GM23338 (cell line): ENCODE results near the gene CRISPLD2. TPM values are rescaled to one million over a fixed set of nuclear protein-coding genes. Genes with fewer than 3 reads are reported as not detected.

Experiments used
- ATAC-seq: fragments of 200-7000 bp; cut with Tn5 transposase; 3 replicates; pipeline ENCODE4 v1.9.1; 2020
- DNase-seq: peaks from one replicate; pipeline ENCODE4 v3.0.0-alpha.2; 2015; ENCODE audit warnings: low spot score
- H2AFZ ChIP-seq: fragments of 200-600 bp; sonication (generic); 2 replicates; pipeline ENCODE4 v1.8.0; 2016; ENCODE audit warnings: antibody characterized with exemption, mild to moderate bottlenecking, moderate library complexity
- H3F3A ChIP-seq: fragments of 200-600 bp; sonication (generic); replicated peaks from 2 replicates; pipeline ENCODE4 v1.8.0; 2017; ENCODE audit warnings: antibody characterized with exemption, mixed run types, low read depth
- H3K27ac ChIP-seq: fragments of 200-600 bp; sonication (generic); 2 replicates; pipeline ENCODE4 v1.6.1; 2016; ENCODE audit warnings: low read depth
- H3K27me3 ChIP-seq: fragments of 200-600 bp; sonication (generic); 2 replicates; pipeline ENCODE4 v1.8.0; 2016; ENCODE audit warnings: mild to moderate bottlenecking, mixed run types, moderate library complexity; ENCODE audit not compliant: insufficient read depth
- H3K36me3 ChIP-seq: fragments of 200-600 bp; sonication (generic); 2 replicates; pipeline ENCODE4 v1.8.0; 2016; ENCODE audit warnings: mild to moderate bottlenecking; ENCODE audit not compliant: insufficient read depth
- H3K4me1 ChIP-seq: fragments of 200-600 bp; sonication (generic); 2 replicates; pipeline ENCODE4 v1.8.0; 2016; ENCODE audit warnings: mild to moderate bottlenecking, moderate library complexity; ENCODE audit not compliant: insufficient read depth
- H3K4me2 ChIP-seq: fragments of 200-600 bp; sonication (generic); 2 replicates; pipeline ENCODE4 v1.7.1; 2017; ENCODE audit warnings: mixed run types
- H3K4me3 ChIP-seq: fragments of 200-600 bp; sonication (generic); 2 replicates; pipeline ENCODE4 v1.6.1; 2016; ENCODE audit warnings: mixed run types
- H3K79me2 ChIP-seq: fragments of 200-600 bp; sonication (generic); replicated peaks from 2 replicates; pipeline ENCODE4 v1.8.0; 2017; ENCODE audit warnings: mild to moderate bottlenecking; ENCODE audit not compliant: insufficient read depth
- H3K9me2 ChIP-seq: fragments of 200-600 bp; sonication (generic); 2 replicates; pipeline ENCODE4 v1.8.0; 2017; ENCODE audit not compliant: insufficient read depth
- H4K20me1 ChIP-seq: fragments of 200-600 bp; sonication (generic); replicated peaks from 2 replicates; pipeline ENCODE4 v1.8.0; 2017; ENCODE audit warnings: mild to moderate bottlenecking; ENCODE audit not compliant: insufficient read depth
- H3K27ac Mint-ChIP-seq: 2 replicates; pipeline ENCODE4 v1.8.0; 2020; ENCODE audit warnings: inconsistent platforms, mild to moderate bottlenecking, moderate library complexity, mixed read lengths
- H3K27me3 Mint-ChIP-seq: 3 replicates; pipeline ENCODE4 v1.8.0; 2022; ENCODE audit warnings: low read depth, mild to moderate bottlenecking, moderate library complexity, mixed read lengths, inconsistent platforms; ENCODE audit not compliant: insufficient read depth, poor library complexity
- H3K36me3 Mint-ChIP-seq: 3 replicates; pipeline ENCODE4 v1.8.0; 2021; ENCODE audit warnings: low read depth, mild to moderate bottlenecking, inconsistent platforms, moderate library complexity, mixed read lengths
- H3K4me1 Mint-ChIP-seq: 3 replicates; pipeline ENCODE4 v1.8.0; 2020; ENCODE audit warnings: mild to moderate bottlenecking, inconsistent platforms, mixed read lengths
- H3K4me3 Mint-ChIP-seq: 3 replicates; pipeline ENCODE4 v1.8.0; 2021; ENCODE audit warnings: moderate library complexity, mild to moderate bottlenecking, inconsistent platforms, mixed read lengths
- H3K9me3 Mint-ChIP-seq: 3 replicates; pipeline ENCODE4 v1.8.0; 2020; ENCODE audit warnings: moderate library complexity, mild to moderate bottlenecking, inconsistent platforms, mixed read lengths
- CREB1 ChIP-seq: fragments of 250-450 bp; sonication (Bioruptor Pico); IDR thresholded peaks from 2 replicates; pipeline ENCODE4 v1.5.0; 2020; ENCODE audit warnings: low read depth, mild to moderate bottlenecking, moderate library complexity
- CTCF ChIP-seq, 2 experiments: fragments of 200-600 bp in 1 of 2; sonication (generic) in 1 of 2; conservative IDR thresholded peaks; 2 replicates each; pipeline versions ENCODE4 v1.5.1 to v1.6.1; 2016 to 2017; ENCODE audit warnings: antibody characterized with exemption in 2 of 2, low read depth in 2 of 2, mild to moderate bottlenecking in 2 of 2, moderate library complexity in 1 of 2
- ETS1 ChIP-seq: IDR thresholded peaks from 2 replicates; pipeline ENCODE4 v1.6.1; 2016; ENCODE audit warnings: antibody characterized with exemption
- EZH2 ChIP-seq: fragments of 200-600 bp; sonication (generic); IDR thresholded peaks from one replicate; pipeline ENCODE4 v1.8.0; 2017; ENCODE audit warnings: antibody characterized with exemption, mild to moderate bottlenecking, low read depth; ENCODE audit not compliant: unreplicated experiment
- EZH2phosphoT487 ChIP-seq: fragments of 200-600 bp; sonication (generic); IDR thresholded peaks from one replicate; pipeline ENCODE4 v1.8.1; 2018; ENCODE audit warnings: antibody characterized with exemption; ENCODE audit not compliant: unreplicated experiment
- JUNB ChIP-seq: IDR thresholded peaks from one replicate; pipeline ENCODE4 v1.6.1; 2016; ENCODE audit warnings: antibody characterized with exemption; ENCODE audit not compliant: unreplicated experiment
- NANOG ChIP-seq: IDR thresholded peaks from 2 replicates; pipeline ENCODE4 v1.6.1; 2016; ENCODE audit warnings: antibody characterized with exemption, borderline replicate concordance
- POLR2AphosphoS5 ChIP-seq: IDR thresholded peaks from 2 replicates; pipeline ENCODE4 v1.6.1; 2016; ENCODE audit warnings: antibody characterized with exemption, low read depth
- REST ChIP-seq: IDR thresholded peaks from one replicate; pipeline ENCODE4 v1.6.1; 2018; ENCODE audit warnings: antibody characterized with exemption; ENCODE audit not compliant: unreplicated experiment
- STAT1 ChIP-seq: IDR thresholded peaks from one replicate; pipeline ENCODE4 v1.6.1; 2016; ENCODE audit warnings: antibody characterized with exemption; ENCODE audit not compliant: unreplicated experiment
- ZNF114 ChIP-seq: fragments of 250-450 bp; sonication (Bioruptor Pico); IDR thresholded peaks from 2 replicates; pipeline ENCODE4 v1.5.0; 2020; ENCODE audit warnings: mild to moderate bottlenecking, moderate library complexity
- ZNF331 ChIP-seq: fragments of 250-450 bp; sonication (Bioruptor Pico); IDR thresholded peaks from 2 replicates; pipeline ENCODE4 v1.5.0; 2020; ENCODE audit warnings: low read depth, mild to moderate bottlenecking, moderate library complexity
- ZNF462 ChIP-seq: fragments of 250-450 bp; sonication (Bioruptor Pico); IDR thresholded peaks from 2 replicates; pipeline ENCODE4 v1.5.0; 2020; ENCODE audit warnings: mild to moderate bottlenecking, moderate library complexity
- polyA plus RNA-seq: library from polyadenylated mRNA; unstranded; fragments of >200 nt; fragmentation: Nextera tagmentation; extraction: Ambion mirVana; gene quantifications from 2 replicates; pipeline ENCODE4 v1.2.1, GENCODE V29; 2016
- total RNA-seq: library from RNA; depleted of rRNA; stranded (reverse); fragments of >200 nt; shearing (Covaris generic); gene quantifications from 2 replicates; pipeline ENCODE4 v1.2.3, GENCODE V29; 2014

CRISPLD2 gene
- total and polyA plus RNA-seq, 2 experiments from 2014 or later = 2.6 to 8.3 TPM

GRCh38 chr16:84955427-84955826 is 135.6 kb downstream of the CRISPLD2 start:
- no peak overlapping the region for H3K4me2 ChIP-seq
- H3K27me3 ChIP-seq = no peaks in the 10 kb centered on the region
- no peaks in the 10 kb centered on the region for H3F3A ChIP-seq
- no peak overlapping the region for H3K4me3 ChIP-seq
- no peaks in the 10 kb centered on the region for H3K4me1 ChIP-seq
- ATAC-seq = no peak
- no peaks in the 10 kb centered on the region for H3K79me2 ChIP-seq
- Mint-ChIP-seq H3K36me3 (no peaks in the 10 kb centered on the region), H3K4me3 (no peak overlapping the region), H3K27ac (no peak overlapping the region), H3K27me3 (peaks cover 6% of the 10 kb centered on the region), H3K9me3 (no peaks in the 10 kb centered on the region), H3K4me1 (no peaks in the 10 kb centered on the region)
- H4K20me1 ChIP-seq = no peaks in the 10 kb centered on the region
- no peaks in the 10 kb centered on the region for H3K36me3 ChIP-seq
- H3K9me2 ChIP-seq = no peaks in the 10 kb centered on the region
- H2AFZ ChIP-seq = no peak overlapping the region
- no peak overlapping the region for H3K27ac ChIP-seq
- TF ChIP-seq JUNB = no peak
- TF ChIP-seq ZNF462 (CRISPR knock-in tag) = no peak
- no peak for TF ChIP-seq EZH2phosphoT487
- no peak for TF ChIP-seq ZNF114 (CRISPR knock-in tag)
- TF ChIP-seq STAT1 = no peak
- no peak for TF ChIP-seq ETS1
- TF ChIP-seq REST = no peak
- no peak for TF ChIP-seq NANOG
- no peak for TF ChIP-seq EZH2
- TF ChIP-seq POLR2AphosphoS5 = no peak
- TF ChIP-seq CTCF (conservative IDR thresholded peaks at IDR 0.05; ENCODE audit: low read depth in 2 of 2) = no peak
- no peak for TF ChIP-seq ZNF331 (CRISPR knock-in tag)
- TF ChIP-seq CREB1 = no peak
- DNase-seq = no peak
